ENCODE results near the gene CD7.

CD7 gene

DNA sequence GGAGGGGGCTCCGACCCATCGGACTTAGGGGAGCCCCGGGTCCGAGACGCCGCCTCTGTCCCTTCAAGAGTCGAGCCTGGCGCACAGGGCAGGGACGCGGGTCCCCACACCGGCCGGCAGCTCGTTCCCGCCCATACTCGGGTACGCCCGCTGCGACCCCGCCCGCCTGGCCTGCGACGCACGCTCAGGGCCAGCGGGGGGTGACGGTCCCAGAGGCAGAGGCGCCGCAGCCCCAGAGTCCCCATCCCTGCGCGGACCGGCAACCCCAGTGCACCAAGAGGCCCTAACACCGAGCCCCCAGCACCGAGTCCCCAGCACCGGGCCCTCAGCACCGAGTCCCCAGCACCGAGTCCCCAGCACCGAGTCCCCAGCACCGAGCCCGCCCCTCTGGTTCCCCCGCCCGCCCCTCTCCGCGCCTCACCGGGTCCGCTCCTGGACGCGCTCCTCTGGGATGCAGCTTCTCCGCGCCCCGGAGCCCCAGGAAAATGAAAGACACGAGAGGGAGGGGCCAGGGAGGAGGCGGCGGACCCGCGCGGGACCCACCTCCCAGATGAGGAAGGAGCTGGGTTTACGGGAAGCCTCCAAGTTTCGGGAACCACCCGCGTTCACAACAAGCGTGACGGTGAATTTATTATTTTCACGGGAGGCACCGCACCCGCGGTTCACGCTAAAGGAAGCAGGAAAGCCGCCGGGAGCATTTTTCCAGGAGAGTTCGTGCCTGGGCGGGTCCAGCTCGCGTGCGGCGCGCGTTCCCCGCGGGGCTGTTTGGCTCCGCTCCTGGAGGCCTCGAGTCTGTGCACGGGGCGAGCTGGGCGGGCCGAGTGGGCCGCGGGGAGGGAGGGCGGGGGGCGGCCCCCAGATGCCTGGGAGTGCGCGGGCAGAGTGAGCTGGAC, 16.1 kb upstream of the CD7 start, which contains the start of gene SECTM1:
TSS of gene SECTM1 (minus strand) at position 488 of the 893 bp plus-strand sequence. CDS start 6,526 bp downstream, outside the sequence.
- TF ChIP-seq CEBPB (IDR thresholded peaks at IDR 0.05): no peak
- TF ChIP-seq ZBTB7A (IDR thresholded peaks at IDR 0.05; ENCODE audit: low read depth): 0 out of 2 replicates have a peak, but pooled peaks have one; percentile 52
- peak; percentile 88 for TF ChIP-seq NFIC (IDR thresholded peaks at IDR 0.05)
- TF ChIP-seq FOXM1 (IDR thresholded peaks at IDR 0.05; ENCODE audit: borderline replicate concordance, low read depth): no peak
- no peak for TF ChIP-seq YY1 (IDR thresholded peaks at IDR 0.05; ENCODE audit: low read depth)
- TF ChIP-seq, protein P1, sequence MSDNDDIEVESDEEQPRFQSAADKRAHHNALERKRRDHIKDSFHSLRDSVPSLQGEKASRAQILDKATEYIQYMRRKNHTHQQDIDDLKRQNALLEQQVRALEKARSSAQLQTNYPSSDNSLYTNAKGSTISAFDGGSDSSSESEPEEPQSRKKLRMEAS (IDR thresholded peaks at IDR 0.05): peak; percentile 31; the same call in 1 of the 2 replicates
- TF ChIP-seq EP300 (IDR thresholded peaks at IDR 0.05; ENCODE audit: borderline replicate concordance): no peak
- TF ChIP-seq TEAD4 (IDR thresholded peaks at IDR 0.05): 0 out of 2 replicates have a peak, but pooled peaks have one; percentile 21
- TF ChIP-seq, protein P2, sequence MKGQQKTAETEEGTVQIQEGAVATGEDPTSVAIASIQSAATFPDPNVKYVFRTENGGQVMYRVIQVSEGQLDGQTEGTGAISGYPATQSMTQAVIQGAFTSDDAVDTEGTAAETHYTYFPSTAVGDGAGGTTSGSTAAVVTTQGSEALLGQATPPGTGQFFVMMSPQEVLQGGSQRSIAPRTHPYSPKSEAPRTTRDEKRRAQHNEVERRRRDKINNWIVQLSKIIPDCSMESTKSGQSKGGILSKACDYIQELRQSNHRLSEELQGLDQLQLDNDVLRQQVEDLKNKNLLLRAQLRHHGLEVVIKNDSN (IDR thresholded peaks at IDR 0.05): no peak
- TF ChIP-seq CREB1 (IDR thresholded peaks at IDR 0.05; ENCODE audit: low read depth): no peak
- TF ChIP-seq TCF12 (IDR thresholded peaks at IDR 0.05; ENCODE audit: low read depth): peak; percentile 77
- no peak for TF ChIP-seq EGR1 (IDR thresholded peaks at IDR 0.05)
- no peak for TF ChIP-seq RAD21 (IDR thresholded peaks at IDR 0.05; ENCODE audit: low read depth)
- TF ChIP-seq, protein P3, sequence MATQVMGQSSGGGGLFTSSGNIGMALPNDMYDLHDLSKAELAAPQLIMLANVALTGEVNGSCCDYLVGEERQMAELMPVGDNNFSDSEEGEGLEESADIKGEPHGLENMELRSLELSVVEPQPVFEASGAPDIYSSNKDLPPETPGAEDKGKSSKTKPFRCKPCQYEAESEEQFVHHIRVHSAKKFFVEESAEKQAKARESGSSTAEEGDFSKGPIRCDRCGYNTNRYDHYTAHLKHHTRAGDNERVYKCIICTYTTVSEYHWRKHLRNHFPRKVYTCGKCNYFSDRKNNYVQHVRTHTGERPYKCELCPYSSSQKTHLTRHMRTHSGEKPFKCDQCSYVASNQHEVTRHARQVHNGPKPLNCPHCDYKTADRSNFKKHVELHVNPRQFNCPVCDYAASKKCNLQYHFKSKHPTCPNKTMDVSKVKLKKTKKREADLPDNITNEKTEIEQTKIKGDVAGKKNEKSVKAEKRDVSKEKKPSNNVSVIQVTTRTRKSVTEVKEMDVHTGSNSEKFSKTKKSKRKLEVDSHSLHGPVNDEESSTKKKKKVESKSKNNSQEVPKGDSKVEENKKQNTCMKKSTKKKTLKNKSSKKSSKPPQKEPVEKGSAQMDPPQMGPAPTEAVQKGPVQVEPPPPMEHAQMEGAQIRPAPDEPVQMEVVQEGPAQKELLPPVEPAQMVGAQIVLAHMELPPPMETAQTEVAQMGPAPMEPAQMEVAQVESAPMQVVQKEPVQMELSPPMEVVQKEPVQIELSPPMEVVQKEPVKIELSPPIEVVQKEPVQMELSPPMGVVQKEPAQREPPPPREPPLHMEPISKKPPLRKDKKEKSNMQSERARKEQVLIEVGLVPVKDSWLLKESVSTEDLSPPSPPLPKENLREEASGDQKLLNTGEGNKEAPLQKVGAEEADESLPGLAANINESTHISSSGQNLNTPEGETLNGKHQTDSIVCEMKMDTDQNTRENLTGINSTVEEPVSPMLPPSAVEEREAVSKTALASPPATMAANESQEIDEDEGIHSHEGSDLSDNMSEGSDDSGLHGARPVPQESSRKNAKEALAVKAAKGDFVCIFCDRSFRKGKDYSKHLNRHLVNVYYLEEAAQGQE (IDR thresholded peaks at IDR 0.05; ENCODE audit: low read depth): no peak
- TF ChIP-seq TAF1 (IDR thresholded peaks at IDR 0.05; ENCODE audit: low read depth): no peak

DNA sequence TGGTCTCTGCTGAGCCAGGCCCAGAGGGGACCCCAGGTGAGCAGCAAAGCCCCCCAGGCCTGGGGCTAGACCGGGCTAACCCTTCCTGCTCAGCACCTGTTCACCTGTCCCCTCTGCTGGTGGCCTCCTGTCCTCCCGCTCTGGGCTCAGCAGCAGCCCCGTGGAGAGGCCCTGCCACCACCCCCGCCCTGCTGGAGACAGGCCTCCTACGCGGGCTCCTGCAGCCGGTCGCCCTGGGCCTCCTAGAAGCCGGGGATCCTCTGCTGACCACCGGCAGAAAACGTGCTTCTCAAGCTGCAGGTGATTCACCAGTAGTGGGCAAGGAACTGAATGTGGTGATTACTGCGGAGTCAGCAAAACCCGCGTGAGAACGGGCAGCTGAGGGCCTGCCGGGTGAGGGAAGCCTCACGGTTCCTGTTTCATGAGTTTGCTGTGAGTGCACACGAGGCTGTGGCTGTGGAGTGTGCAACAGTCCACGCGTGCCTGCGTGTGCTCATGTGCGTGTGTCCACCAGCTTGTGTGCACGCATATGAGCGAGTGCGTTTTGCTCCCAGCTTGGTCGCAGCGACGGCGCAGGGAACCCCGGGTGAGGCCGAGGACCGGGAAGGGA, 15.4 kb upstream of the CD7 start:
- TF ChIP-seq NFIC (IDR thresholded peaks at IDR 0.05): no peak

DNA sequence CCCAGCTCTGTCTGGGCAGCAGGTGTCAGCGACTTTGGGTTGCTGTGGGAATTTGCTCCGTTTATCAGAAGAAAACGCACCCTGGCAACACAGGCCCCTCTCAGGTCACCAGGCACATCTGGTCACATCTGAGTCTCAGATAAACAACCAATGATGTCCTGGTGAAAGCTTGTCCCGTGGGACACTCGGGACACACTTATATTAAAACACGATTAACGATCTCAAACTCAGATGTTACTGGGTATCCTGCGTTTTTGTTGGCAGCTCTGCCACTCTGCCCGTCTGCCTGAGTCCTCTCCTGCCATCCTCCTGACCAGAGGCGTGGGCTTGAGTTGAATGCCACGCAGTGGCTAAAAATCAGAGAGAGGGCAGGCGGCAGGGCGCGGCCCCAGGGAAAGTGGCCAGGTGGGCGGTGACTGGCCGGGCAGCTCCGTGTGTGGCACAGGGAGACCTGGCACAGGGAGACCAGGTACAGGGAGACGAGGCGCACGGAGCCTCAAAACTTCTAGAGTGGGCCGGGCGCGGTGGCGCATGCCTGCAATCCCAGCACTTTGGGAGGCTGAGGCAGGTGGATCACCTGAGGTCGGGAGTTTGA, 14.0 kb upstream of the CD7 start:
- no peak for TF ChIP-seq YY1 (IDR thresholded peaks at IDR 0.05; ENCODE audit: low read depth)
- no peak for TF ChIP-seq CEBPB (IDR thresholded peaks at IDR 0.05)
- no peak for TF ChIP-seq TEAD4 (IDR thresholded peaks at IDR 0.05)
- TF ChIP-seq TAF1 (IDR thresholded peaks at IDR 0.05; ENCODE audit: low read depth): no peak
- no peak for TF ChIP-seq RAD21 (IDR thresholded peaks at IDR 0.05; ENCODE audit: low read depth)
- TF ChIP-seq, protein P2 (IDR thresholded peaks at IDR 0.05): no peak
- no peak for TF ChIP-seq ZBTB7A (IDR thresholded peaks at IDR 0.05; ENCODE audit: low read depth)
- TF ChIP-seq EGR1 (IDR thresholded peaks at IDR 0.05): no peak
- TF ChIP-seq, protein P1 (IDR thresholded peaks at IDR 0.05): no peak
- no peak for TF ChIP-seq TCF12 (IDR thresholded peaks at IDR 0.05; ENCODE audit: low read depth)
- TF ChIP-seq NFIC (IDR thresholded peaks at IDR 0.05): no peak
- no peak for TF ChIP-seq FOXM1 (IDR thresholded peaks at IDR 0.05; ENCODE audit: borderline replicate concordance, low read depth)

DNA sequence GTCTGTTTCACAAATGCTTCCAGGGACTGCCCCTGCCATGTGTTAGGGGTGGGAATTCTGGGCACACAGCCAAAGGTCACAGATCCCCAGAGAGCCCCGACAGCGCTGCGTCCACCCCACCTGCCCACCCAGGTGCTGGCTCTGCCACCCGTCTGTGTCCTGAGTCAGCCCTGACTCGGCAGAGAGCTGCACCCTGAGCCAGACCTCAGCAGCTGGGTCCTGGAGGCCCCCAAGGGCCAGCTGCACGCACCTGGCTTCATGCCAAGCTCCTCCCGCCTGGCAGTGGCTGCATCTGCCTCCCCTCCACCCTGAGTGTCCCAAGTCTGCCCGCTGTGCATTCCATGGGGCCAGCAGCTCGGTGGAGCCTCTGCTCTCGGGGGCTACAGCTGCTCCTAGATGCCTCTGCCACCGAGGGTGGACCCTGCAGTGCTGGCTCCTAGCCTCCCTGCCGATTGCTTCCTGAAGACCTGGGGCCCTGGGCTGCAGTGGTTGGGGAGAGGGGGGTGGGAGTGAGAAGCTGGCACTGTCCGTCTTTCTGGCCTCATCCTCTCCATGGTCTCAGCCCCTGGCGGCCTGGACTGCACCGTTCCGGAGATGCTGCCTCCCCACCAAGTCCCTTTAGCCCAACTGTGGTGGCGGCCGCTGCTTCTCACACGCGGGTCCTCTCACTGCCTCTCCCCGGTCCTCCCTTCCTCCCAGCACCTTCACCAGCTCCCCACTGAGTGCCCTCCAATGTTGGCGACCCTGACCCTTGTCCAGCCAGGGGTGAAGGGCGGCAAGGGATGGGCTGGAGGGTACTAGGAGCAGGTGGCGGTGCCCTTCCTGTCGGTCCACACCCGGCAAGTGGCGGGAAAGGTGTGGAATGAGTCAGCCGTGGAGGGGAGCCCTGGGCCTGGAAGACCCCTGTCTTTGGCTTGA, 13.2 kb upstream of the CD7 start:
- TF ChIP-seq, protein P1 (IDR thresholded peaks at IDR 0.05): no peak
- TF ChIP-seq ZBTB7A (IDR thresholded peaks at IDR 0.05; ENCODE audit: low read depth) (0 out of 2 replicates have a peak, but pooled peaks have one; percentile 31), EGR1 (IDR thresholded peaks at IDR 0.05) (no peak), NFIC (IDR thresholded peaks at IDR 0.05) (peak; percentile 97), FOXM1 (IDR thresholded peaks at IDR 0.05; ENCODE audit: borderline replicate concordance, low read depth) (no peak), CREB1 (IDR thresholded peaks at IDR 0.05; ENCODE audit: low read depth) (no peak), YY1 (IDR thresholded peaks at IDR 0.05; ENCODE audit: low read depth) (no peak), EP300 (IDR thresholded peaks at IDR 0.05; ENCODE audit: borderline replicate concordance) (peak; percentile 47; the same call in 1 of the 2 replicates), TAF1 (IDR thresholded peaks at IDR 0.05; ENCODE audit: low read depth) (no peak), TEAD4 (IDR thresholded peaks at IDR 0.05) (no peak), TCF12 (IDR thresholded peaks at IDR 0.05; ENCODE audit: low read depth) (peak; percentile 86)
- TF ChIP-seq, protein P3 (IDR thresholded peaks at IDR 0.05; ENCODE audit: low read depth): no peak

Measured in Ishikawa (cell line).